Activated naive CD8-positive, alpha-beta T cell (primary cell): ENCODE data around the gene EPB42.
A peak's percentile ranks its signal among the peaks of the same experiment; 100 is the strongest.
"Not testable (repeated sequence)": the region's sequence is repeated elsewhere in the genome, so short reads cannot be mapped to it uniquely, and the experiment has no call there.

ENCODE experiments used
- H3K27ac Mint-ChIP-seq: one replicate; pipeline ENCODE4 v1.8.0; 2021; ENCODE audit warnings: mixed read lengths
- H3K27me3 Mint-ChIP-seq: one replicate; pipeline ENCODE4 v1.8.0; 2021; ENCODE audit warnings: mixed read lengths
- H3K36me3 Mint-ChIP-seq: one replicate; pipeline ENCODE4 v1.8.0; 2021; ENCODE audit warnings: mixed read lengths
- H3K4me1 Mint-ChIP-seq: one replicate; pipeline ENCODE4 v1.8.0; 2021; ENCODE audit warnings: low read depth, mixed read lengths
- H3K4me3 Mint-ChIP-seq: one replicate; pipeline ENCODE4 v1.8.0; 2021; ENCODE audit warnings: mild to moderate bottlenecking, mixed read lengths
- H3K9me3 Mint-ChIP-seq: one replicate; pipeline ENCODE4 v1.8.0; 2021; ENCODE audit warnings: low read depth, mixed read lengths

Gene EPB42

GRCh38 chr15:43226436-43227305 is 5.9 kb upstream of the EPB42 start:
- Mint-ChIP-seq H3K4me3 (no peak overlapping the region), H3K27ac (no peak overlapping the region), H3K4me1 (peaks cover 8% of the 10 kb centered on the region), H3K27me3 (peaks cover 5% of the 10 kb centered on the region), H3K36me3 (no peaks in the 10 kb centered on the region), H3K9me3 (no peaks in the 10 kb centered on the region)

- H3K27me3 Mint-ChIP-seq, H3K4me1 Mint-ChIP-seq, H3K36me3 Mint-ChIP-seq, H3K27ac Mint-ChIP-seq, H3K9me3 Mint-ChIP-seq: not testable (repeated sequence)
- H3K4me3 Mint-ChIP-seq, result peak overlapping the region; percentile 47
Observed at GRCh38 chr15:43225950-43226255, 5.1 kb upstream of the EPB42 start.

- H3K4me1 Mint-ChIP-seq, result peaks cover 8% of the 10 kb centered on the region
- peak overlapping the region; percentile 47 for H3K4me3 Mint-ChIP-seq
- H3K27me3 Mint-ChIP-seq, result peaks cover 5% of the 10 kb centered on the region
- H3K9me3 Mint-ChIP-seq, result no peaks in the 10 kb centered on the region
- no peak overlapping the region for H3K27ac Mint-ChIP-seq
- no peaks in the 10 kb centered on the region for H3K36me3 Mint-ChIP-seq
Observed at GRCh38 chr15:43225201-43225949, 4.6 kb upstream of the EPB42 start.

GRCh38 chr15:43221422-43221821 is 604 bp upstream of the EPB42 start:
- no peak overlapping the region for H3K4me3 Mint-ChIP-seq
- H3K27ac Mint-ChIP-seq, result no peak overlapping the region
- H3K36me3 Mint-ChIP-seq, result no peaks in the 10 kb centered on the region
- no peaks in the 10 kb centered on the region for H3K9me3 Mint-ChIP-seq
- peaks cover 1% of the 10 kb centered on the region for H3K27me3 Mint-ChIP-seq
- peaks cover 8% of the 10 kb centered on the region for H3K4me1 Mint-ChIP-seq

- H3K9me3 Mint-ChIP-seq, result no peaks in the 10 kb centered on the region
- no peaks in the 10 kb centered on the region for H3K36me3 Mint-ChIP-seq
- no peaks in the 10 kb centered on the region for H3K27me3 Mint-ChIP-seq
- no peaks in the 10 kb centered on the region for H3K4me1 Mint-ChIP-seq
- no peak overlapping the region for H3K27ac Mint-ChIP-seq
- no peak overlapping the region for H3K4me3 Mint-ChIP-seq
Observed at GRCh38 chr15:43219929-43220928, 589 bp downstream of the EPB42 start.

GRCh38 chr15:43218908-43219706 is 1.7 kb downstream of the EPB42 start:
- Mint-ChIP-seq H3K27ac (no peak overlapping the region), H3K9me3 (no peaks in the 10 kb centered on the region), H3K27me3 (no peaks in the 10 kb centered on the region), H3K4me1 (no peaks in the 10 kb centered on the region), H3K36me3 (no peaks in the 10 kb centered on the region), H3K4me3 (no peak overlapping the region)

- H3K27me3 Mint-ChIP-seq, result no peaks in the 10 kb centered on the region
- no peak overlapping the region for H3K4me3 Mint-ChIP-seq
- H3K4me1 Mint-ChIP-seq, result no peaks in the 10 kb centered on the region
- H3K9me3 Mint-ChIP-seq, result no peaks in the 10 kb centered on the region
- H3K36me3 Mint-ChIP-seq, result no peaks in the 10 kb centered on the region
- no peak overlapping the region for H3K27ac Mint-ChIP-seq
Observed at GRCh38 chr15:43215961-43216360, 4.9 kb downstream of the EPB42 start.

- Mint-ChIP-seq H3K36me3 (no peaks in the 10 kb centered on the region), H3K4me1 (no peaks in the 10 kb centered on the region), H3K27ac (no peak overlapping the region), H3K27me3 (no peaks in the 10 kb centered on the region), H3K4me3 (no peak overlapping the region), H3K9me3 (no peaks in the 10 kb centered on the region)
Observed at GRCh38 chr15:43214592-43215295, 6.1 kb downstream of the EPB42 start.

GRCh38 chr15:43214169-43214568 is 6.6 kb downstream of the EPB42 start:
- H3K4me3 Mint-ChIP-seq, result no peak overlapping the region
- no peaks in the 10 kb centered on the region for H3K36me3 Mint-ChIP-seq
- H3K9me3 Mint-ChIP-seq, result no peaks in the 10 kb centered on the region
- H3K27ac Mint-ChIP-seq, result no peak overlapping the region
- no peaks in the 10 kb centered on the region for H3K4me1 Mint-ChIP-seq
- H3K27me3 Mint-ChIP-seq, result no peaks in the 10 kb centered on the region

GRCh38 chr15:43213466-43213865 is 7.4 kb downstream of the EPB42 start:
- H3K9me3 Mint-ChIP-seq, result no peaks in the 10 kb centered on the region
- H3K27me3 Mint-ChIP-seq, result peaks cover 3% of the 10 kb centered on the region
- no peaks in the 10 kb centered on the region for H3K4me1 Mint-ChIP-seq
- no peaks in the 10 kb centered on the region for H3K36me3 Mint-ChIP-seq
- no peak overlapping the region for H3K4me3 Mint-ChIP-seq
- H3K27ac Mint-ChIP-seq, result no peak overlapping the region

GRCh38 chr15:43212951-43213350 is 7.9 kb downstream of the EPB42 start:
- Mint-ChIP-seq H3K9me3 (no peaks in the 10 kb centered on the region), H3K4me3 (no peak overlapping the region), H3K4me1 (no peaks in the 10 kb centered on the region), H3K36me3 (no peaks in the 10 kb centered on the region), H3K27me3 (peaks cover 3% of the 10 kb centered on the region), H3K27ac (no peak overlapping the region)

- H3K36me3 Mint-ChIP-seq, result no peaks in the 10 kb centered on the region
- H3K27ac Mint-ChIP-seq, result no peak overlapping the region
- no peaks in the 10 kb centered on the region for H3K9me3 Mint-ChIP-seq
- no peak overlapping the region for H3K4me3 Mint-ChIP-seq
- H3K4me1 Mint-ChIP-seq, result no peaks in the 10 kb centered on the region
- H3K27me3 Mint-ChIP-seq, result peaks cover 3% of the 10 kb centered on the region
Observed at GRCh38 chr15:43212299-43212698, 8.5 kb downstream of the EPB42 start.

GRCh38 chr15:43211224-43211735 is 9.5 kb downstream of the EPB42 start:
- Mint-ChIP-seq H3K4me1 (no peaks in the 10 kb centered on the region), H3K27me3 (peaks cover 3% of the 10 kb centered on the region)

More at GRCh38 chr15:43211224-43211735, 9.5 kb downstream of the EPB42 start:
- Mint-ChIP-seq H3K27ac (no peak overlapping the region), H3K9me3 (no peaks in the 10 kb centered on the region), H3K4me3 (no peak overlapping the region), H3K36me3 (no peaks in the 10 kb centered on the region)
